K562 (cell line): ENCODE results near the gene PRSS1. TPM values are rescaled to one million over a fixed set of nuclear protein-coding genes. Genes with fewer than 3 reads are reported as not detected.
A peak's percentile ranks its signal among the peaks of the same experiment; 100 is the strongest.
"Not testable (repeated sequence)": the region's sequence is repeated elsewhere in the genome, so short reads cannot be mapped to it uniquely, and the experiment has no call there.

Experiments used
- ATAC-seq: fragments of 200-7000 bp; cut with Tn5 transposase; 3 replicates; pipeline ENCODE4 v1.9.1; 2020; ENCODE audit warnings: moderate library complexity
- BruUV-seq: library from RNA; stranded (reverse); fragments of 400-500 nt; replicated peaks from 2 replicates; lab custom pipeline; 2021; lab: Mats Ljungman, UMichigan
- CTCF ChIA-PET: fragments of 300-600 bp; formaldehyde crosslinking; extraction: SDS; loops from one replicate; lab custom pipeline; 2021; ENCODE audit warnings: low intra/inter-chr PET ratio; lab: Yijun Ruan, JAX
- POLR2A ChIA-PET: fragments of 300-600, 350-650 bp; sonication (Branson Sonifier 250); formaldehyde crosslinking; extraction: SDS; loops from one replicate; lab custom pipeline; 2021; ENCODE audit warnings: antibody characterized with exemption, inconsistent platforms; lab: Yijun Ruan, JAX
- DNase-seq, 4 experiments: peaks; one replicate each; pipeline versions ENCODE4 v3.0.0 to v3.0.0-alpha.2; 2011 to 2018; ENCODE audit warnings: low spot score in 3 of 4, mixed read lengths in 3 of 4; ENCODE audit errors: extremely low read depth in 1 of 4
- FAIRE-seq: peaks from 2 replicates; lab custom pipeline; 2011; peaks lifted over from hg19 to GRCh38; lab: Jason Lieb, UNC
- H2AFZ ChIP-seq: 2 replicates; pipeline ENCODE4 v1.6.0; 2011; ENCODE audit warnings: low read depth, low read length, control low read depth, inconsistent platforms
- H3K27ac ChIP-seq: fragments of 200-600 bp; 3 replicates; pipeline ENCODE4 v1.8.0; 2011; ENCODE audit warnings: low read depth, mild to moderate bottlenecking, control low read depth, inconsistent platforms, low read length, moderate library complexity, mixed read lengths; ENCODE audit errors: extremely low read depth
- H3K27me3 ChIP-seq, 2 experiments: fragments of 300-600 bp in 1 of 2; 2 replicates in 1 of 2; 3 replicates in 1 of 2; pipeline versions ENCODE4 v1.6.0 to v1.8.0; 2011; ENCODE audit warnings: inconsistent platforms in 2 of 2, low read length in 2 of 2, mild to moderate bottlenecking in 1 of 2, mixed read lengths in 1 of 2, moderate library complexity in 1 of 2; ENCODE audit not compliant: control insufficient read depth in 2 of 2, insufficient read depth in 2 of 2
- H3K36me3 ChIP-seq: fragments of 300-600 bp; 3 replicates; pipeline ENCODE4 v1.8.0; 2011; ENCODE audit warnings: mild to moderate bottlenecking, low read length, inconsistent platforms; ENCODE audit not compliant: control insufficient read depth, insufficient read depth
- H3K4me1 ChIP-seq, 2 experiments: fragments of 200-600 bp in 1 of 2; replicated peaks in 1 of 2; 2 replicates in 1 of 2; 3 replicates in 1 of 2; pipeline versions ENCODE4 v1.5.1 to v1.8.0; 2011; ENCODE audit warnings: inconsistent platforms in 2 of 2, low read length in 2 of 2, mild to moderate bottlenecking in 1 of 2, mixed read lengths in 1 of 2, moderate library complexity in 1 of 2; ENCODE audit not compliant: control insufficient read depth in 2 of 2, insufficient read depth in 2 of 2
- H3K4me2 ChIP-seq: 2 replicates; pipeline ENCODE4 v1.6.1; 2011; ENCODE audit warnings: low read length, control low read depth, inconsistent platforms, mixed read lengths; ENCODE audit not compliant: insufficient read depth
- H3K4me3 ChIP-seq: fragments of 200-600 bp; sonication (generic), shearing (Covaris generic); 2 replicates; pipeline ENCODE4 v1.5.1; 2016; ENCODE audit warnings: control low read depth, inconsistent platforms
- H3K79me2 ChIP-seq: fragments of 200-600 bp; 3 replicates; pipeline ENCODE4 v1.8.0; 2011; ENCODE audit warnings: low read length, inconsistent platforms; ENCODE audit not compliant: control insufficient read depth, insufficient read depth
- H3K9ac ChIP-seq, 2 experiments: 2 replicates each; pipeline versions ENCODE4 v1.6.0 to v1.6.1; 2011; ENCODE audit warnings: low read depth in 2 of 2, low read length in 2 of 2, control low read depth in 1 of 2, inconsistent platforms in 1 of 2, mild to moderate bottlenecking in 1 of 2, mixed read lengths in 1 of 2; ENCODE audit not compliant: insufficient read depth in 1 of 2
- H3K9me1 ChIP-seq: one replicate; pipeline ENCODE4 v1.6.0; 2011; ENCODE audit warnings: inconsistent platforms, mild to moderate bottlenecking, low read length, moderate library complexity; ENCODE audit not compliant: control insufficient read depth, insufficient read depth
- H3K9me3 ChIP-seq: replicated peaks from 2 replicates; pipeline ENCODE4 v1.5.1; 2011; ENCODE audit warnings: low read depth, low read length, inconsistent platforms; ENCODE audit not compliant: control insufficient read depth, insufficient read depth
- H4K20me1 ChIP-seq: replicated peaks from 2 replicates; pipeline ENCODE4 v1.6.1; 2011; ENCODE audit warnings: low read length, inconsistent platforms, mixed read lengths; ENCODE audit not compliant: control insufficient read depth, insufficient read depth
- RFX1 ChIP-seq: fragments of 450-650 bp; IDR thresholded peaks from 2 replicates; pipeline ENCODE4 v1.6.1; 2016; ENCODE audit warnings: mild to moderate bottlenecking, moderate library complexity
- ZNF518B ChIP-seq: fragments of 250-450 bp; sonication (Bioruptor Pico); IDR thresholded peaks from 2 replicates; pipeline ENCODE4 v1.5.0; 2021; ENCODE audit warnings: mild to moderate bottlenecking, moderate library complexity
- ZNF639 ChIP-seq, 2 experiments: fragments of 200-800 bp in 1 of 2; sonication (Bioruptor generic) in 1 of 2; sonication (generic) in 1 of 2; formaldehyde crosslinking in 1 of 2; IDR thresholded peaks in 1 of 2; conservative IDR thresholded peaks in 1 of 2; 2 replicates each; pipeline versions ENCODE4 v1.5.0 to v1.6.1; 2016 to 2020; ENCODE audit warnings: missing compliant biosample characterization in 1 of 2, missing genetic modification characterization in 1 of 2, missing genetic modification reagents in 1 of 2
- WGBS: fragments of 100-300 bp; shearing (Covaris generic); methylation state at CpG from one replicate; pipeline ENCODE4 v1.1.6; 2016; ENCODE audit warnings: low coverage, mixed read lengths; ENCODE audit not compliant: insufficient coverage; ENCODE audit errors: missing lambda C conversion rate; 5-methylcytosine and 5-hydroxymethylcytosine counted together
- in situ Hi-C: fragments of 300-500 bp; cut with MboI; formaldehyde crosslinking; loops from 4 replicates; pipeline ENCODE4 v1.15.0; 2018; ENCODE audit warnings: inconsistent platforms, mixed read lengths
- intact Hi-C: fragments of 100-400 bp; cut with micrococcal nuclease; formaldehyde crosslinking; loops from 2 replicates; pipeline ENCODE4 v1.14.2; 2022
- polyA plus RNA-seq, 8 experiments: library from polyadenylated mRNA; depleted of rRNA in 4 of 8; stranded (reverse) in 5 of 8; unstranded in 3 of 8; fragments of >200 nt; fragmentation: Nextera tagmentation in 2 of 8; fragmentation: Illumina TruSeq in 1 of 8; extraction: Ambion mirVana in 2 of 8; extraction: Trizol in 1 of 8; gene quantifications; 2 replicates each; pipeline versions ENCODE4 v1.2.1 to v1.2.3, GENCODE V29; 2011 to 2014; ENCODE audit warnings: inconsistent platforms in 1 of 8, missing spikeins in 1 of 8
- total RNA-seq, 7 experiments: library from RNA; depleted of rRNA in 6 of 7; stranded (reverse); fragments of >200 nt in 6 of 7; fragmentation: Illumina TruSeq in 2 of 7; extraction: Trizol in 2 of 7; gene quantifications; 2 replicates each; pipeline versions ENCODE4 v1.2.1 to v1.2.3, GENCODE V29; 2011 to 2021; ENCODE audit warnings: low replicate concordance in 1 of 7

PRSS1 gene
- total and polyA plus RNA-seq, 9 of the 15 experiments (the other 6 are each of a cell fraction or from before 2014, with no cell fraction given): 0.07 to 6.6 (median 0.20) TPM; not detected in 6

GRCh38 chr7:142758312-142758711 lies 9.0 kb downstream of the PRSS1 start:
- H3K4me2 ChIP-seq, H3K4me1 ChIP-seq, H4K20me1 ChIP-seq, H3K9ac ChIP-seq, FAIRE-seq, H3K27me3 ChIP-seq, H3K4me3 ChIP-seq, H2AFZ ChIP-seq, H3K79me2 ChIP-seq, ATAC-seq, intact Hi-C loops, DNase-seq, in situ Hi-C loops, H3K9me3 ChIP-seq, H3K27ac ChIP-seq, CTCF ChIA-PET, H3K9me1 ChIP-seq, H3K36me3 ChIP-seq, BruUV-seq: not testable (repeated sequence)
- WGBS: 0% methylated on average over 3 of the region's 3 CpGs
- POLR2A ChIA-PET: interaction anchor here (0.7 to 1.4 kb wide), 2 partner anchors 10 to 17 kb away, joined by 3 to 5 read pairs; no protein-coding TSS in a partner anchor

- H3K9me1 ChIP-seq: no peaks in the 10 kb centered on the region
- no peak overlapping the region for H2AFZ ChIP-seq
- BruUV-seq: no TSS peak
- WGBS: 0% methylated on average over 1 of the region's 1 CpG
- H4K20me1 ChIP-seq: no peaks in the 10 kb centered on the region
- ATAC-seq (no peak), DNase-seq (no peak), FAIRE-seq (no peak)
- no peaks in the 10 kb centered on the region for H3K79me2 ChIP-seq
- intact Hi-C loops: no loop called here
- CTCF ChIA-PET: no interaction called here
- H3K27me3 ChIP-seq: no peaks in the 10 kb centered on the region; a peak in 2 of 5 replicates
- no peak overlapping the region for H3K27ac ChIP-seq
- peaks cover 0 to 4% of the 10 kb centered on the region in 2 experiments; a peak in 1 of 5 replicates for H3K4me1 ChIP-seq
- TF ChIP-seq RFX1: peak; percentile 51
- no peak for TF ChIP-seq ZNF518B (CRISPR knock-in tag)
- TF ChIP-seq ZNF639 (CRISPR knock-in tag; conservative IDR thresholded peaks at IDR 0.05 in 1 of 2, IDR thresholded peaks at IDR 0.05 in 1 of 2): no peak
- TF ChIP-seq, all 486 proteins: peak for 1
- no peaks in the 10 kb centered on the region for H3K9me3 ChIP-seq
- no peak overlapping the region for H3K4me3 ChIP-seq
- H3K4me2 ChIP-seq: no peak overlapping the region
- POLR2A ChIA-PET: interaction anchor here (1.4 kb wide), 1 partner anchor 9 kb away, joined by 5 read pairs; no protein-coding TSS in a partner anchor
- in situ Hi-C loops: no loop called here
- H3K36me3 ChIP-seq: no peaks in the 10 kb centered on the region
- H3K9ac ChIP-seq: no peak overlapping the region
Observed at GRCh38 chr7:142759433-142759832, 10.2 kb downstream of the PRSS1 start.
